Caco-2 (cell line): ENCODE measurements around the gene UST. TPM values are rescaled to one million over a fixed set of nuclear protein-coding genes. Genes with fewer than 3 reads are reported as not detected.

Source experiments
- BruUV-seq: library from RNA; stranded (reverse); fragments of 400-500 nt; replicated peaks from 2 replicates; lab custom pipeline; 2021; lab: Mats Ljungman, UMichigan
- CTCF ChIA-PET: fragments of 300-600 bp; sonication (Branson Sonifier 250); formaldehyde crosslinking; loops from one replicate; lab custom pipeline; 2022; ENCODE audit warnings: antibody characterized with exemption; lab: Charles Lee
- POLR2A ChIA-PET: fragments of 300-600 bp; sonication (Branson Sonifier 250); formaldehyde crosslinking; loops from one replicate; lab custom pipeline; 2022; ENCODE audit warnings: antibody characterized with exemption; lab: Charles Lee
- DNase-seq, 2 experiments: peaks; one replicate each; pipeline versions ENCODE4 v3.0.0 to v3.0.0-alpha.2; 2020 to 2022
- H3K27me3 ChIP-seq: replicated peaks from 2 replicates; pipeline ENCODE4 v1.6.0; 2011; ENCODE audit warnings: low read length; ENCODE audit not compliant: control insufficient read depth, insufficient read depth
- H3K36me3 ChIP-seq: 2 replicates; pipeline ENCODE4 v1.5.1; 2011; ENCODE audit warnings: low read length; ENCODE audit not compliant: control insufficient read depth, insufficient read depth
- H3K4me1 ChIP-seq: fragments of 250-450 bp; sonication (Bioruptor Pico); 2 replicates; pipeline ENCODE4 v1.5.1; 2020; ENCODE audit warnings: mild to moderate bottlenecking
- H3K4me3 ChIP-seq: 2 replicates; pipeline ENCODE4 v1.5.1; 2011; ENCODE audit warnings: low read depth, mild to moderate bottlenecking, control low read depth, low read length
- H3K9me3 ChIP-seq: fragments of 250-450 bp; sonication (Bioruptor Pico); 2 replicates; pipeline ENCODE4 v1.5.1; 2020; ENCODE audit warnings: mild to moderate bottlenecking, moderate library complexity
- H3K27ac Mint-ChIP-seq: one replicate; pipeline ENCODE4 v1.8.0; 2022; ENCODE audit warnings: mixed read lengths; ENCODE audit not compliant: unreplicated experiment
- H3K27me3 Mint-ChIP-seq: one replicate; pipeline ENCODE4 v1.8.0; 2022; ENCODE audit warnings: mixed read lengths; ENCODE audit not compliant: insufficient read depth, unreplicated experiment
- H3K36me3 Mint-ChIP-seq: one replicate; pipeline ENCODE4 v1.8.0; 2022; ENCODE audit warnings: mild to moderate bottlenecking, mixed read lengths; ENCODE audit not compliant: insufficient read depth, unreplicated experiment
- H3K4me1 Mint-ChIP-seq: one replicate; pipeline ENCODE4 v1.8.0; 2022; ENCODE audit warnings: low read depth, mixed read lengths; ENCODE audit not compliant: unreplicated experiment
- H3K4me3 Mint-ChIP-seq: one replicate; pipeline ENCODE4 v1.8.0; 2022; ENCODE audit warnings: mild to moderate bottlenecking, moderate library complexity, mixed read lengths; ENCODE audit not compliant: unreplicated experiment
- H3K9me3 Mint-ChIP-seq: one replicate; pipeline ENCODE4 v1.8.0; 2022; ENCODE audit warnings: mixed read lengths; ENCODE audit not compliant: unreplicated experiment
- CTCF ChIP-seq, 2 experiments: fragments of 200-600 bp in 1 of 2; IDR thresholded peaks; 1 replicate in 1 of 2; 2 replicates in 1 of 2; pipeline versions ENCODE4 v1.5.1 to v1.8.0; 2011 to 2022; ENCODE audit warnings: antibody characterized with exemption in 1 of 2, control low read depth in 1 of 2, inconsistent platforms in 1 of 2, low read depth in 1 of 2, low read length in 1 of 2, mild to moderate bottlenecking in 1 of 2, moderate library complexity in 1 of 2; ENCODE audit not compliant: insufficient read depth in 1 of 2, severe bottlenecking in 1 of 2, unreplicated experiment in 1 of 2
- intact Hi-C: fragments of 100-400 bp; cut with micrococcal nuclease; formaldehyde crosslinking; loops from one replicate; pipeline ENCODE4 v1.10.0; 2022; ENCODE audit not compliant: unreplicated experiment
- total RNA-seq: library from RNA; stranded (reverse); gene quantifications from 2 replicates; pipeline ENCODE4 v1.2.3, GENCODE V29; 2022

UST gene
- total RNA-seq, 1 experiment from 2014 or later, result not detected

- ChIA-PET CTCF (no interaction called here), POLR2A (no interaction called here)
- no peaks in the 10 kb centered on the region for H3K36me3 Mint-ChIP-seq
- no peak for DNase-seq
- Histone ChIP-seq H3K27me3 (no peaks in the 10 kb centered on the region), H3K4me3 (no peak overlapping the region), H3K4me1 (no peaks in the 10 kb centered on the region), H3K9me3 (no peaks in the 10 kb centered on the region), H3K36me3 (no peaks in the 10 kb centered on the region)
- peaks cover 6% of the 10 kb centered on the region for H3K4me1 Mint-ChIP-seq
- no peak overlapping the region for H3K27ac Mint-ChIP-seq
- H3K4me3 Mint-ChIP-seq, result no peak overlapping the region
- no peak for TF ChIP-seq CTCF (IDR thresholded peaks at IDR 0.05; ENCODE audit: insufficient read depth in 1 of 2, low read depth in 1 of 2, low read length in 1 of 2, severe bottlenecking in 1 of 2, unreplicated experiment in 1 of 2)
- BruUV-seq, result no TSS peak
- no peaks in the 10 kb centered on the region for H3K27me3 Mint-ChIP-seq
- intact Hi-C loops, result no loop called here
- H3K9me3 Mint-ChIP-seq, result no peaks in the 10 kb centered on the region
These were observed 277.5 kb downstream of the UST start for GRCh38 chr6:149024361-149024760.

GRCh38 chr6:149025061-149025460, 278.2 kb downstream of the UST start:
- TF ChIP-seq CTCF (IDR thresholded peaks at IDR 0.05; ENCODE audit: insufficient read depth in 1 of 2, low read depth in 1 of 2, low read length in 1 of 2, severe bottlenecking in 1 of 2, unreplicated experiment in 1 of 2), result no peak
- Mint-ChIP-seq H3K4me1 (peaks cover 6% of the 10 kb centered on the region), H3K36me3 (no peaks in the 10 kb centered on the region), H3K27me3 (no peaks in the 10 kb centered on the region), H3K4me3 (no peak overlapping the region), H3K9me3 (no peaks in the 10 kb centered on the region), H3K27ac (no peak overlapping the region)
- CTCF ChIA-PET, result no interaction called here
- Histone ChIP-seq H3K9me3 (no peaks in the 10 kb centered on the region), H3K27me3 (no peaks in the 10 kb centered on the region), H3K4me3 (no peak overlapping the region), H3K36me3 (no peaks in the 10 kb centered on the region), H3K4me1 (no peaks in the 10 kb centered on the region)
- intact Hi-C loops, result loop anchor here (5.0 kb wide), 1 partner anchor 448 kb away; no protein-coding TSS in a partner anchor
- POLR2A ChIA-PET, result no interaction called here
- no TSS peak for BruUV-seq
- DNase-seq, result no peak

GRCh38 chr6:149026530-149026942, 279.7 kb downstream of the UST start:
- ChIA-PET POLR2A (no interaction called here), CTCF (interaction anchor here (0.6 kb wide), 1 partner anchor 228 kb away, joined by 4 read pairs; no protein-coding TSS in a partner anchor)

More at GRCh38 chr6:149026530-149026942, 279.7 kb downstream of the UST start:
- no peaks in the 10 kb centered on the region for H3K27me3 Mint-ChIP-seq
- Histone ChIP-seq H3K36me3 (no peaks in the 10 kb centered on the region), H3K27me3 (no peaks in the 10 kb centered on the region), H3K4me3 (no peak overlapping the region), H3K9me3 (no peaks in the 10 kb centered on the region), H3K4me1 (no peaks in the 10 kb centered on the region)
- no peak overlapping the region for H3K27ac Mint-ChIP-seq
- H3K36me3 Mint-ChIP-seq, result no peaks in the 10 kb centered on the region
- intact Hi-C loops, result loop anchor here (5.0 kb wide), 1 partner anchor 449 kb away; no protein-coding TSS in a partner anchor
- no peaks in the 10 kb centered on the region for H3K9me3 Mint-ChIP-seq
- H3K4me1 Mint-ChIP-seq, result peaks cover 6% of the 10 kb centered on the region
- DNase-seq, result peak in 1 of 2 experiments; percentile 38
- peak; percentile 26 to 35 for TF ChIP-seq CTCF (IDR thresholded peaks at IDR 0.05; ENCODE audit: insufficient read depth in 1 of 2, low read depth in 1 of 2, low read length in 1 of 2, severe bottlenecking in 1 of 2, unreplicated experiment in 1 of 2)
- H3K4me3 Mint-ChIP-seq, result no peak overlapping the region
- BruUV-seq, result no TSS peak
